ENCODE results near the gene SH2D3A.

The SH2D3A gene

DNA sequence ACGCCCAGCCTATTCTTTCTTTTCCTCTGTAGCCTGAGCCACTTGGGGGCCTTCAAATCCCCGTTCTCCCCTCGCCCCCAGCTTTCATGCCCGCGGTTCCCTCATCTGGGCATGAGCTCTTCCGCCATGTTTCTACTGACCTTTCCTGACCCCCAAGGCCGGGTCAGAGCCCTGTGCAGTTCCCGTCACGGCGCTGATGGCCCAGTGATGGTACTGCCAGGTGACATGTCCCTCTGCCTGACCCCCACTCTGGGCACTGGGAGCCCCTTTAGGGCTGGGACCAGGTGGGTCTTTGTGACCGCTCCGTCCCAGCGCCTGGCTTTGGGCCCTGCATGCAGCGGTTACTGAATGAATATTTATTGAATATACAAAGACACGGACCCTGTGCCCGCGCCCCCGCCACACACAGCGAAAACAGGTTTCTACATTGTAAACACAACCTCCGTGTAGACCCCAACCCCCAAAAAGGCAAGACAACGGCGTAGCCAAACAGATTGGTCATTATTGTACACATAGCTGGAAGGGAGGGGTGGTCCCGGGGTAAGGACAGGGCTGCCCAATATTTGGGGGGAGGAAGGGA is 37.6 kb downstream of the SH2D3A start:
- no peak overlapping the region for H2AFZ ChIP-seq (ENCODE audit: low read length)
- no peak overlapping the region for H3K4me2 ChIP-seq (ENCODE audit: low read depth, low read length)
- H3K27ac ChIP-seq (ENCODE audit: low read length), result no peak overlapping the region
- peaks cover 9% of the 10 kb centered on the region for H3K4me1 ChIP-seq (ENCODE audit: low read length)
- no peaks in the 10 kb centered on the region for H3K36me3 ChIP-seq (replicated peaks; ENCODE audit: insufficient read depth, low read length)
- no peak overlapping the region for H3K9ac ChIP-seq (ENCODE audit: low read length)
- H3K4me3 ChIP-seq (ENCODE audit: low read length), result no peak overlapping the region
- H3F3A ChIP-seq (ENCODE audit: insufficient read depth, low read length), result no peaks in the 10 kb centered on the region
- no peaks in the 10 kb centered on the region for H3K9me2 ChIP-seq (replicated peaks; ENCODE audit: insufficient read depth, low read length)
- no peak for DNase-seq
- no peaks in the 10 kb centered on the region for H4K20me1 ChIP-seq (ENCODE audit: insufficient read depth, low read length)
- peaks cover 6% of the 10 kb centered on the region; the same call in 1 of the 2 replicates for H3K27me3 ChIP-seq (replicated peaks; ENCODE audit: insufficient read depth, low read length)
- H3K9me3 ChIP-seq (replicated peaks; ENCODE audit: insufficient read depth, low read length), result no peaks in the 10 kb centered on the region
- TF ChIP-seq, protein P1, sequence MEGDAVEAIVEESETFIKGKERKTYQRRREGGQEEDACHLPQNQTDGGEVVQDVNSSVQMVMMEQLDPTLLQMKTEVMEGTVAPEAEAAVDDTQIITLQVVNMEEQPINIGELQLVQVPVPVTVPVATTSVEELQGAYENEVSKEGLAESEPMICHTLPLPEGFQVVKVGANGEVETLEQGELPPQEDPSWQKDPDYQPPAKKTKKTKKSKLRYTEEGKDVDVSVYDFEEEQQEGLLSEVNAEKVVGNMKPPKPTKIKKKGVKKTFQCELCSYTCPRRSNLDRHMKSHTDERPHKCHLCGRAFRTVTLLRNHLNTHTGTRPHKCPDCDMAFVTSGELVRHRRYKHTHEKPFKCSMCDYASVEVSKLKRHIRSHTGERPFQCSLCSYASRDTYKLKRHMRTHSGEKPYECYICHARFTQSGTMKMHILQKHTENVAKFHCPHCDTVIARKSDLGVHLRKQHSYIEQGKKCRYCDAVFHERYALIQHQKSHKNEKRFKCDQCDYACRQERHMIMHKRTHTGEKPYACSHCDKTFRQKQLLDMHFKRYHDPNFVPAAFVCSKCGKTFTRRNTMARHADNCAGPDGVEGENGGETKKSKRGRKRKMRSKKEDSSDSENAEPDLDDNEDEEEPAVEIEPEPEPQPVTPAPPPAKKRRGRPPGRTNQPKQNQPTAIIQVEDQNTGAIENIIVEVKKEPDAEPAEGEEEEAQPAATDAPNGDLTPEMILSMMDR (IDR thresholded peaks at IDR 0.05; ENCODE audit: low read length), result no peak
- TF ChIP-seq EZH2 (optimal IDR thresholded peaks at IDR 0.05; ENCODE audit: low read depth, low read length) (no peak), EZH2phosphoT487 (IDR thresholded peaks at IDR 0.05; ENCODE audit: low read length) (no peak)
- no peaks in the 10 kb centered on the region for H3K79me2 ChIP-seq (ENCODE audit: low read length)

DNA sequence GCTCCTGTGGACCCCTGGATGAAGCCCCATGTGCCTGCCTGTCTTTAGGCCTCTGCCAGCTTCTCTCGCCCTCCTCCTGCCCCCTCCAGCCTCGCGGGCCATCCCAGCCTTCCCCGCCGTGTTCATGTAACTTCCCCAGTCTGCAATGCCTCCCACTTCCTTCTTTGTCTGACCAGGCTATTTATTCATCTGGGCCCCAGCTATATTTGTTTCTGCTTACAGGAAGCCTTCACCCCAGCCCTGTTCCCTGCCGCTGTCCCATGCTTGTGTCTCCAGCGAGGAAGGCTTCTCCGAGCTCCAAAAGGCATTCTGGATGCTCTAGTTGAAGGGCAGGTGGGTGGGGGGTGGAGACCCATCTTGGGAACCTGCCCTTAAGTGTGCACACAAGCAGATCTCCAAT is 38.9 kb downstream of the SH2D3A start:
- no peaks in the 10 kb centered on the region for H3F3A ChIP-seq (ENCODE audit: insufficient read depth, low read length)
- no peak overlapping the region for H3K9ac ChIP-seq (ENCODE audit: low read length)
- H3K9me3 ChIP-seq (replicated peaks; ENCODE audit: insufficient read depth, low read length), result no peaks in the 10 kb centered on the region
- H3K27ac ChIP-seq (ENCODE audit: low read length), result peak overlapping the region; percentile 6; the same call in 1 of the 2 replicates
- no peak overlapping the region for H3K4me3 ChIP-seq (ENCODE audit: low read length)
- DNase-seq, result no peak
- H3K27me3 ChIP-seq (replicated peaks; ENCODE audit: insufficient read depth, low read length), result peaks cover 9% of the 10 kb centered on the region; the same call in 1 of the 2 replicates
- H3K36me3 ChIP-seq (replicated peaks; ENCODE audit: insufficient read depth, low read length), result no peaks in the 10 kb centered on the region
- peak overlapping the region; percentile 63 for H2AFZ ChIP-seq (ENCODE audit: low read length)
- peak overlapping the region; percentile 54; the same call in 1 of the 2 replicates for H3K4me2 ChIP-seq (ENCODE audit: low read depth, low read length)
- H4K20me1 ChIP-seq (ENCODE audit: insufficient read depth, low read length), result no peaks in the 10 kb centered on the region
- H3K79me2 ChIP-seq (ENCODE audit: low read length), result no peaks in the 10 kb centered on the region
- TF ChIP-seq EZH2 (optimal IDR thresholded peaks at IDR 0.05; ENCODE audit: low read depth, low read length) (no peak), EZH2phosphoT487 (IDR thresholded peaks at IDR 0.05; ENCODE audit: low read length) (no peak)
- TF ChIP-seq, protein P1 (IDR thresholded peaks at IDR 0.05; ENCODE audit: low read length), result no peak
- peaks cover 9% of the 10 kb centered on the region for H3K4me1 ChIP-seq (ENCODE audit: low read length)
- H3K9me2 ChIP-seq (replicated peaks; ENCODE audit: insufficient read depth, low read length), result no peaks in the 10 kb centered on the region

DNA sequence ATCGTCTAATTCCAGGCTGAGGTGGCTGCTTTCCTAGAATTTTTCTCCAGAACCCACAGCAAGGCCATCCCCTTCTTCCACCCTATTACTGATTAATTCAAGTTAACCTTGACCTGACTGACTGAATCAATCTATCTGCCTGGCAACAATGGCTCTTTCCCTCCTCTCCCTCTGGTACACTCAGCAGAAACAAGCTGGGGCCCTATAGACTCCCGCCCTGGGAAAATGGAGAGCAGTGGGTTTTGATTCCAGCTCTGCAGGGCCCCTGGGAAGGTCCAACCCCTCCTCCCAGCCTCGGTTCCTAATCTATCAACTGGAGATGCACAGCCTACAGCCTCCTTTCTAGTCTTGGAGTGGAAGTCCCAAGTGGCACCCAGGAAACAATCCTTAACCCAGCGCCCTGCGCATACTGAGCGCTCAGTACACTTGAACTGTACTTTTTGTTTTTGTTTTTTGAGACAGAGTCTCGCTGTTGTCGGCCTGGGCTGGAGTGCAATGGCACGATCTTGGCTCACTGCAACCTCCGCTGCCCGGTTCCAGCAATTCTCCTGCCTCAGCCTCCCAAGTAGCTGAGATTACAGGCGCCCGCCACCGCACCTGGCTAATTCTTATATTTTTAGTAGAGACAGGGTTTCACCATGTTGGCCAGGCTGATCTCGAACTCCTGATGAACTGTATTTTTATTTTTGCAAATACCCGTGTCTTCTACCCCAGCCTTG is 41.6 kb downstream of the SH2D3A start:
- no peak overlapping the region for H3K9ac ChIP-seq (ENCODE audit: low read length)
- no peaks in the 10 kb centered on the region for H3K36me3 ChIP-seq (replicated peaks; ENCODE audit: insufficient read depth, low read length)
- H3K79me2 ChIP-seq (ENCODE audit: low read length), result no peaks in the 10 kb centered on the region
- no peak overlapping the region for H3K4me2 ChIP-seq (ENCODE audit: low read depth, low read length)
- H3K27ac ChIP-seq (ENCODE audit: low read length), result no peak overlapping the region
- TF ChIP-seq, protein P1 (IDR thresholded peaks at IDR 0.05; ENCODE audit: low read length), result no peak
- TF ChIP-seq EZH2 (optimal IDR thresholded peaks at IDR 0.05; ENCODE audit: low read depth, low read length) (no peak), EZH2phosphoT487 (IDR thresholded peaks at IDR 0.05; ENCODE audit: low read length) (no peak)
- no peak for DNase-seq
- H3K4me1 ChIP-seq (ENCODE audit: low read length), result peaks cover 9% of the 10 kb centered on the region
- H3K27me3 ChIP-seq (replicated peaks; ENCODE audit: insufficient read depth, low read length), result peaks cover 15% of the 10 kb centered on the region; the same call in 1 of the 2 replicates
- no peaks in the 10 kb centered on the region for H4K20me1 ChIP-seq (ENCODE audit: insufficient read depth, low read length)
- H3K4me3 ChIP-seq (ENCODE audit: low read length), result no peak overlapping the region
- no peaks in the 10 kb centered on the region; the same call in 1 of the 2 replicates for H3F3A ChIP-seq (ENCODE audit: insufficient read depth, low read length)
- H3K9me2 ChIP-seq (replicated peaks; ENCODE audit: insufficient read depth, low read length), result no peaks in the 10 kb centered on the region
- no peak overlapping the region for H2AFZ ChIP-seq (ENCODE audit: low read length)
- no peaks in the 10 kb centered on the region for H3K9me3 ChIP-seq (replicated peaks; ENCODE audit: insufficient read depth, low read length)
